Neural progenitor cell (in vitro differentiated cells): ENCODE measurements around the gene MYO10.

Experiments
- CTCF ChIP-seq: fragments of 200-600 bp; sonication (generic); IDR thresholded peaks from 2 replicates; pipeline ENCODE4 v1.5.1; 2017; ENCODE audit warnings: antibody characterized with exemption, mild to moderate bottlenecking
- EZH2 ChIP-seq: fragments of 200-600 bp; sonication (generic); IDR thresholded peaks from 2 replicates; pipeline ENCODE4 v1.6.1; 2017; ENCODE audit warnings: antibody characterized with exemption, mild to moderate bottlenecking, moderate library complexity
- EZH2phosphoT487 ChIP-seq: fragments of 200-600 bp; sonication (generic); IDR thresholded peaks from 2 replicates; pipeline ENCODE4 v1.6.1; 2017; ENCODE audit warnings: antibody characterized with exemption

- TF ChIP-seq CTCF (no peak), EZH2phosphoT487 (no peak), EZH2 (no peak)
Observed at GRCh38 chr5:16920109-16920816, 15.8 kb downstream of the MYO10 start.
